ENCODE data around the gene DCAF5. TPM values are rescaled to one million over a fixed set of nuclear protein-coding genes. Genes with fewer than 3 reads are reported as not detected.
"Not testable (repeated sequence)": the region's sequence is repeated elsewhere in the genome, so short reads cannot be mapped to it uniquely, and the experiment has no call there.

The DCAF5 gene
- total RNA-seq, 1 donor from 2014 or later: 54.0 TPM

DNA sequence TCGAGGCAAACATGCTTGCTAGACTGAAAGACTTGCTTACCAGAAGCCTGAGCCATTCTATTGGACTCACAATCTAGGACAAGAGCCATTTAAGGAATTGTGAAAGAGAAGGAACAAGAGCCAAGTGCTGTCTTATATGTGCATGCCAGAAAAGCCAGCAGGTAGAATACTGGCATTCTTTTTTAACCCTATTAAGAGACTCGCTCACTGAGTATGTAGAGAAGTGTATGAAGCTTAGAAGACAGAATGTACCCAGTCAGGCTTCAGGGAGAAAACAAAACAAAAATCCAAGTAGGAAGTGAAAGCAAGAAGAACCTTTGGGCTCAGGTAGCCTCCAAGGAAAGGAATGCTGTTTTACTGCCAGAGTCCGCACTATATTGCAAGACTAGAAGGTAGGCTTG is 65.9 kb downstream of the DCAF5 start:
- intact Hi-C loops (cut with DNase I): no loop called here
- ATAC-seq (peak; percentile 67), DNase-seq (ENCODE audit: missing footprints) (no peak)

DNA sequence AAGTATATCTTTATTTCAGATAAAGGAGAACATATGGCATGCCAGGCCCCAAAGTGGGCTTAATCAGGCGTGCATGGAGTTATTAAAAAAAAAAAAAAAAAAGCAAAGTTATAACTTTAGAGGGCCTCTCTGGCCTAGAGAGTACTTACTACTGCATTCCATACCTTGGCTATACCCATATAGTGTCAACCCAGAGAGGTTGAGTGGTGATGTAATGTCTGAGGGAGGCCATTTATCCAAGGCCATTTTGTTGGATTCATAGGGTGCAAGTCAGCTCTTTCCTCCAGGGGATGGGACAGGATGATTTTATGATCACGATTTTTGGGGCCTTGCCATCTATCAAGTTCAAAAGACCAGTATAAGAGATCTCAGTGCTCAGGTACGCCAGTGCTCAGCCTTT is 66.4 kb downstream of the DCAF5 start:
- DNase-seq (ENCODE audit: missing footprints): no peak
- ATAC-seq: no peak
- intact Hi-C loops (cut with DNase I): no loop called here

DNA sequence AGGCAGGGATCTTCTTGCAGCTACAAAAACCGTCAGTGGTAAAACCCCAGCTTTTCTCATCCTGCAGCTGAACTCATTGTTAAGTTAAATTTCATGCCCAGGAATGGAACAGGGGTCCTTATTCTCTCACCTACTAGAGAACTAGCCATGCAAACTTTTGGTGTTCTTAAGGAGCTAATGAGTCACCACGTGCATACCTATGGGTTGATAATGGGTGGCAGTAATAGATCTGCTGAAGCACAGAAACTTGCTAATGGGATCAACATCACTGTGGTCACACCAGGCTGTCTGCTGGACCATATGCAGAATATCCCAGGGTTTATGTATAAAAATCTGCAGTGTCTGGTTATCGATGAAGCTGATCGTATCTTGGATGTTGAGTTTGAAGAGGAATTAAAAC is 68.9 kb downstream of the DCAF5 start:
- intact Hi-C loops (cut with DNase I): no loop called here
- ATAC-seq (no peak), DNase-seq (ENCODE audit: missing footprints) (no peak)

DNA sequence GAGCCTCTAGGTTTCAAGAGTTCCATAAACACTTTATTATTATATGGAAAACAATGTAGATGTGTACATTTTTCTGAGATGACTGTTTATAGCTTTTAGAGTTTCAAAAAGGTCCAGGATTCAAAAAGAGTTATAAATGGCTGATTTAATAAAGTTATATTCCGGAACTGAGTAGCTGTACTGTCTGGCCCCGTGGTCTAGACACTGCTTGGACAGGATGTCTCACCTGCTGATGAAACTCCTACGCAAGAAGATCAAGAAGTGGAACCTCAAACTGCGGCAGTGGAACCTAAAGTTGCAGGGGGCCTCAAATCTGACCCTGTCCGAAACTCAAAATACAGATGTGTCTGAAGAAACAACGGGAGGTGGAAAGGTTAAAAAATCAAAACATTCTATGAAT is 69.7 kb downstream of the DCAF5 start:
- intact Hi-C loops (cut with DNase I): no loop called here
- no peak for ATAC-seq

DNA sequence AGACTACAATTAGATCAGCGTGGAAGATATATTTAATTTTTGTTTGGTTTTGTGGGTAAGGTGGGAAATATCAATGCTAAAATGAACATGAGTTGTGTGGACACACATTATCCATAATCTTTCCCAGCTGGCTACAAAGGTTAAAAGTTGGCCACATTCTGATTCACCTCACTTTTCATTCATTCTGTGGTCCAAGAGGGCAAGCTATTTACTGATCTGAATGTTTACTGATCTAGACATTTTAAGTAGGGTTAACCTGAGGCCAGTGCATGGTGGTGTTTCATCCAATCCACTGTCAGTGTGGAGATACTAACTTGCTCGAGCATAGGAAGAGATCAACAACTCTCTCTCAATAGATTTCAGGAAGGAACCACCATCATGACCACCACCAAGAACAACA is 71.6 kb downstream of the DCAF5 start:
- intact Hi-C loops (cut with DNase I): no loop called here
- DNase-seq (ENCODE audit: missing footprints) (no peak), ATAC-seq (no peak)

More for the DNA sequence above, 69.7 kb downstream of the DCAF5 start:
- no peak for DNase-seq (ENCODE audit: missing footprints)

DNA sequence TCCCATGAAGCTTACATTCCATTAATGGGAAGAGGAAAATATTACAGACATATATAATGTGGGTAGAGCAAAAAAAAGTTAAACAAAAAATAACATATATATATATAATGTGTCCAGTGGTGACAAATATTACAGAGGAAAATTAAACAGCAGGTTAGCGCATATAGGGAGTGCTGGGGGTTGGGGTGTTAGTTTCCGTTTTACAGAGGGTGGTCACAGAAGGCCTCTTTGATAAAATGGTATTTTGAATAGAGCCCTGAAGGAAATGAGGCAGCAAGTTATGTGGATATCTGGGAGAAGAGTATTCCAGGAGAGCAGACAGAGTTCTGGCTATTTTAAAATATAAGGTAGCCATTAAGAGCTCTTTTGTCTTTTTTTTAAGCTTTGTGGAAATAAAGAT is 73.2 kb downstream of the DCAF5 start:
- intact Hi-C loops (cut with DNase I): no loop called here
- ATAC-seq (no peak), DNase-seq (ENCODE audit: missing footprints) (no peak)

DNA sequence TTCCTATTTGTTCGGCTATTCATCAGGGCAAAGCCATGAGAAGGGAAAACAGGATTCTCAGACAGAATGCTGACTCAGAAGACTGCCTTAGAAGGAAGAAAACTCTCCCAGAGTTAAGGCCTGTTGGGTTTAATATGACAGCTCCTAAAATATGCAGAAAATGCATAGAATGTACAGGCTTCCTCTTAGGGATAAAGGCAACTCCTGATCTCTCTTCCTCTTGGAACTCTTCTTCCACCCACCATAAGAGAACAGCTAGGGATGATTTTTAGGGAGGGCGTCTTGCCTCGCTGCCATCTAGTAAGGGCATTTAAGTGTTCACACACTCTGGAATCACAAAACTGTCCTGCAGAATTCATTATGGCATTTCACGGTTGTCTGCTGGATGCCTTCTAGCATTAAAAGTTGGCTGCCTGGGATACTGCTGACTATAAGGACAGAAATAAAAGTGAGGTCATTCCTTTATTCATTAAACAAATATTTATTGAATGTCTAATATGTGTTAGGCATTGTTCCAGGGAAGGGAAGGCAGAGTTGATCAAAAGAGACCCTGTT is 73.7 kb downstream of the DCAF5 start:
- intact Hi-C loops (cut with DNase I): no loop called here
- no peak for ATAC-seq
- no peak for DNase-seq (ENCODE audit: missing footprints)

DNA sequence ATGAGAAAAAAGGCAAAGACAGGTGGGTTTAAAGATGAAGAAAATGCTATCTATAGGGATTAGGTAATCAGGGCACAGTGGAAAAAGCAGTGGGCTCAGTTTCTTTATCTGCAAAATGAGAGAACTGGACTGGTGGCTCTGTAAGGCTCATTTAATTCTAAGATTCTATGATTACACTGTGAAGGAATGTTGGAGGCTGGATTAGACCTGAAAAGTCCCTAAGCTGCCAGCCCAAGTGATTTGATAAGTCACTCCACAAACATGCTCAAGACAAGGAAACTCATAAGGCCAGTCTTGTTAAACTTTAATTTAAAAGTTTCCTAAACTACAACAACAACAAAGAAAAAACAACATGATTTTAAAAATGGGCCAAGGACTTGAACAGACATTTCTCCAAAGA is 75.1 kb downstream of the DCAF5 start:
- ATAC-seq (no peak), DNase-seq (ENCODE audit: missing footprints) (no peak)
- intact Hi-C loops (cut with DNase I): no loop called here

DNA sequence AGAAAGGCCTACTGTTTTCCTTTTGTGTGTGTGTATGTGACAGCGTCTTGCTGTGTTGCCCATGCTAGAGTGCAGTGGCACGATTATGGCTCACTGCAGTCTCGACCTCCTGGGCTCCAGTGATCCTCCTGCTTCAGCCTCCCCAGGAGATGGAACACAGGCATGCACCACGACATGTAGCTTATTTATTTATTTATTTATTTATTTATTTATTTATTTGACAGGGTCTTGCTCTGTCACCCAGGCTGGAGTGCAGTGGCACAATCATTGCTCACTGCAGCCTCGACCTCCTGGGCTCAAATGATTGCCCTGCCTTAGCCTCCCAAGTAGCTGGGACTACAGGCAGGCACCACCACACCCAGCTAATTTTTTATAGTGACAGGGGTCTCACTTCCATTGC is 75.7 kb downstream of the DCAF5 start:
- ATAC-seq; intact Hi-C loops (cut with DNase I); DNase-seq (ENCODE audit: missing footprints): not testable (repeated sequence)

DNA sequence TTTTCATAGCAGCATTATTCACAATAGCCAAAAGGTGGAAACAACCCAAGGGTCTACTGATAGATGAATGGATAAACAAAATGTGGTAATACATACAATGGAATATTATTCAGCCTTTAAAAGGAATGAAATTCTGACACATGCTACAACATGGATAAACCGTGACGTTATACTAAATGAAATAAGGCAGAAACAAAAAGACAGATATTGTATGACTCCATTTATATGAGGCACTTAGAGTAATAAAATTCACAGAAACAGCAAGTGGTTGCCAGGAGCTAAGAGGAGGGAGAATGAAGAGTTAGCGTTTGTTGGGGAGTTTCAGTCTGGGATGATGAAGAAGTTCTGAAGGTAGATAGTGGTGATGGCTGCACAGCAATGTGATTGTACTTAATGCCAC is 76.6 kb downstream of the DCAF5 start:
- no peak for ATAC-seq
- no peak for DNase-seq (ENCODE audit: missing footprints)
- intact Hi-C loops (cut with DNase I): no loop called here

DNA sequence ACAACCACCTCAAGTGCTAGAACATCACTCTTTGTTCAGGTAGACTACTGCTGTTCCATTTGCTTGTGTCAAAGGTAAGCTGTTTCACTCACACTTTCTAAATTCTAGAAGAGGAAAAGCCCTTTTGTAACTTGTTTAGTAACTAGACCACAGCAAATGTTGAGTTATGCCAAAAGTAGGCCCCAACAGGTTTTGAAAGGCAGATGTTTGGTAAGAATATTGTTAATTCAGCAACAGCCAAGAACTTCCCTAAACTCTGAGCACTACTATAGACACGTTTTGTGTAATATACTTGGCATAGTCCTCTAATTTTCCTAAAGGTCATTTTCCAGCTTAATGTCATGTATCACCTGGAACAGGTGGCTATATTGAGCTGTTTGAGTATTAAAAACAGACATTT is 79.0 kb downstream of the DCAF5 start:
- intact Hi-C loops (cut with DNase I): no loop called here
- DNase-seq (ENCODE audit: missing footprints): no peak

DNA sequence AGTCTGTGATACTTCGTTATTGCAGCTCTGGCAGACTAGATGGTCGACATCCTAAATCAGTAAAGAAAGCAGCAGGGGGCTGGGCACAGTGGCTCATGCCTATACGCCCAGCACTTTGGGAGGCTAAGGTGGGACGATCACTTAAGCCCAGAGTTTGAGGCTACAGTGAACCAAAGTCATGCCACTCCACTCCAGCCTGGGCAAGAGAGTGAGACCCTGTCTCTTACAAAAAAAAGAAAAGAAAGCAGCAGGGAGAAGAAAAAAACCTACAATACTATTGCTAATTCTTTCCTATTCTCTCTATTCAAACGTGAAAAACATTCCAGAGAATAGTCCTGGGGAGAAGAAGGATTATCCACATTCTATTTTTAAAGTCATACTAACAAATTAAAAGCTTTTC is 79.5 kb downstream of the DCAF5 start:
- DNase-seq (ENCODE audit: missing footprints) (no peak), ATAC-seq (no peak)
- intact Hi-C loops (cut with DNase I): no loop called here

More for the DNA sequence above, 79.0 kb downstream of the DCAF5 start:
- no peak for ATAC-seq

DNA sequence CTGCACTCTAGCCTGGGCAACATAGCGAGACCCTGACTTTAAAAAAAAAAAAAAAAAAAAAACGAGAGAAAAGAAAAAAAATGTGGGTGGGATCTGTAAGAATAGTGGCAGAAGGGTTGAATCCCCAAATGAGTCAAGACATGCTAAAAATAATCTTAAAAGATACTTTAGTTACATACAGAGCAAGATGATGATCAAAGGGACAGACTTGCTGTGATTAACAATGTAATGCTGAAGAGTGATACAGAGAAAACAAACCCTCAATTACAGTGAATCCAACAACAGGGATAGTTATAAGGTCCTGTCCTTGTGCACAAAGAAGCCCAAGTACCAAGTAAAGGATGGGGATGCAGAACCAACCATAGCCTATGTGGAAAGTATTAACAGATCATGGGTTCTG is 80.3 kb downstream of the DCAF5 start:
- DNase-seq (ENCODE audit: missing footprints): no peak
- intact Hi-C loops (cut with DNase I): no loop called here
- no peak for ATAC-seq

DNA sequence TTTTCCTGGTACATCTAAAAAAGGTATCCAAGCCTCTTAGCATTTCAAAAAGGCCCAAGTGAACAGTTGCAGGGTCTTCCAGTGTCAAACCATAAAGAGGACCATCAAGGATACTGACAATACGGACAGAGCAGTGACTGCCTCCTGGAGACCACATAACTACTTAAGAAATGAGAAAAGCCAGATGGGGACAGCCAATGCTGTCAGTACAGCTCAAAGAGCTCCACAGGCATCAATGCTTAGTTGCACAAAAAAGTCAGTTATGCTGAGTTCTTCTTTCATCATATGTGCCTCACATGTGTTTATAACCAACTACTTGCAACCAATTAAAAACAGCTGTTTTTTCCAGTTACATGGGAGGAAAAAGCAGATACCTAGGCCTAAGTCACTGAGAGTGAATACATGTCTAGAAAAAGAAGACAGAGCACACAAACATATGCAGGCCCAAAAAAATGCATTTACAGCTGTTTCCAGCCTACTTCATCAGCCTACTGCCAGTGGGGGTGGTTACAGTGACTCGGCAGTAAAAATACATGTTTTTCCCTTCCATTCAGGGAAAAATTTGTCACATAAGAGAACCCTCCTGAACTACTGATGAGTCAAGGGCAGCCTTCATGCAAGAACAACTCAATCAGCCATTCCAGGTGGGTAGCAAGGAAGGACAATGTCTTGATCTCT is 84.0 kb downstream of the DCAF5 start:
- intact Hi-C loops (cut with DNase I): no loop called here
- ATAC-seq: no peak
- no peak for DNase-seq (ENCODE audit: missing footprints)

DNA sequence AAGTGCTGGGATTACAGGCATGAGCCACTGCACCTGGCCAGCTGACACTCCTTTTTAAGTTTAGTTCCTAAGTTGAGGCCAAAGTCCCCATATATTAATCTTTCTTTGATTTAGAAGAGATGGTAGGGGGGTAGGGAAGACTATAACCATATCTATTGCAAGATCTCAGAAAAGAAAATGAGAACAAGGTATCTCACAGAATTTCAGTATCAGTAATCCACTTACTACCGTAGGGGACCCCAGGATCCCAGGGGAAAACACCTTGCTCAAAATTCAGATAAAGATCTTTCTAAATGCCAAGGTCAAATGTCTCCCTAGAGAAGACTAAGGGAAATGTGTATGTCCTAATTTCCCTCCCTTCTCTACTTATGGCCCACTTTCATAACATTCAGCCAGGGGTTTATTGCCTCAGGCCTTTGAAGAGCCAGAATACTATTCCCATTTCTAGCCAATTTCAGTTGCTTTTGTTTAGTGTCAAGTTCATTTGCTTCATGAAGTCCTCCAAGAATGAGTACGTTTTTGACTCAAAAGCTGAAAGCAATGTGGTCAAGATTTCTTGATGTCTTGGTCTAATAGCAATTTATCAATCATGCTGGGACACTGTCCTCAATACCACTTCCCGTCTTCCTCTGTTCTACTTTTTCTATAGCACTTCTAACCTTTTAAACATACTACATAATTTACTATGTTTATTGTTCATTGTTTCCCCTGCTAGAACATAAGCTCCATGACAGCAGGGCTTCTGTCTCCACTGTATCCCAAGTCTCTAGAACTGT is 86.3 kb downstream of the DCAF5 start:
- ATAC-seq: no peak
- no peak for DNase-seq (ENCODE audit: missing footprints)
- intact Hi-C loops (cut with DNase I): no loop called here

DNA sequence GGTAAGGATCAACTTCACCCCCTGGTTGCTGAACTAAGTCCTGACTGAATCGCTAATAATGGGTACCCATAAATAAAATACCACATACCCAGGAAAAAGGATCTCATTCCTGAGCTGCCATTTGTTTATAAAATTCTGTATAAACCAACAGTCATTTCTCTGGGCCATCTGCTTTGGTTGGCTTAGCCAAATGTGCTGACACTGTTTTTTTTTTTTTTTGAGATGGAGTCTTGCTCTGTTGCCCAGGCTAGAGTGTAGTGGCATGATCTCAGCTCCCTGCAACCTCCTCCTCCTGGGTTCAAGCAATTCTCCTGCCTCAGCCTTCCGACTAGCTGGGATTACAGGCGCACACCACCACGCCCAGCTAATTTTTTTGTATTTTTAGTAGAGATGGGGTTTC is 87.0 kb downstream of the DCAF5 start:
- not testable (repeated sequence) for ATAC-seq

DNA sequence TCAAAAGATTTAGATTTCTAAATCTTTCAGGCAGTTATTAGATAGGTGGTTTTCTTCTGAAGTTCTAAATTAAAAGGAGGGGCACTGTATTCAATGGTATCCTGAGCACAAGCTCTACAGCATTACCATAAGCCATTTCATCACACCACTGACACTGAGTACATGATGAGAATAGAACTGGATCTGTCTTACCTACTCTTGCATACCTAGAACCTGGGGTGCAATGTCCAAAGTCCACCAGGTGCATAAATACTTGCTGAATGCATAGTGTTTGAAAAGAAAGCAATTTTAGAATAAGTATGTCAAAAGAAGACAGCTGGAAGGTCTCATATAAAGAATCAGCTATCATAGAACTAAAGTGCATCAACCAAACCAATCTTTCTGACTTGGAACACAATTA is 88.3 kb downstream of the DCAF5 start:
- DNase-seq (ENCODE audit: missing footprints): no peak
- intact Hi-C loops (cut with DNase I): no loop called here
- no peak for ATAC-seq

More for the DNA sequence above, 87.0 kb downstream of the DCAF5 start:
- DNase-seq (ENCODE audit: missing footprints); intact Hi-C loops (cut with DNase I): not testable (repeated sequence)

DNA sequence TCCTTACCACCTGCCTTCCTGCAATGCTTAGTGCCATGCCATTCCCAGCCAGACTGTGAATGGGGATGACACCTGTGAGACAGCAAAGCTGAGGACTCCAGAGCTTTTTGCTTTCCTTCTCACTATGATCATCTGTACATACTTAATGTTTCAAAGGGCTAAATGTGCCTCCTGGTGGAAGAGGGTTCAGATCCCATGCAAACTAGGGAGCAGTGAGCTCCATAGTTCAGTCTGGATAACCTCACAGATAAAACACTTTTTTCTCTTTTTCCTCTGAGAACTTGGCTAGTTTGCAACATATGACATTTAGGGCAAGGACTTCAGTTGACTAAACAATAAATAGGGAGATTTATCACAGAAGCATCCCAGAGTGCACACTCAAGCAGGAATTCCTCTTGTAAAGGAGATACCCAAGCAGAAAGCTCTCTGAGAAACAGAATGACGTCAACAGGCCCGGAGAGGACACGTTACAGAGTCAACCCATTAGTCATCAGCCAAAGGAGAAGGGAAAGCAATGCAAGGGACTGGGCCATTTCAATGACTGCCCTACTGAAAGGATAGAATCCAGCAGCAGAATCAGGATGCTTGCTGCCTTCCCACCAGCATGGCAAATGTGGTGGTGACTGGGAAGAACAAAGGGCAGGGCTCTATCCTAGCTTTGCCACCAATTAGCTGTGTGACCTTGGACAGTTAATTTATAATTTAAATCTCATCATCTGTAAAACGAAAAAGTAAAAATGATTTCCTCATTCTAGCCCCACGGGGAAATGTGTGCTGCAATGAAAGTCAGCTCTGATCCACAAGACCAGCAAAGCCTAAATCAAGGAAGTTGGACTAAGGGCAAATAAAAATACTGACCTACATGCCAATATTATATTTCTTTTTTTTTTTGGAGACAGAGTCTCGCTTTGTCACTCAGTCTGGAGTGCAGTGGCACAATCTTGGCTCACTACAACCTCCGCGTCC is 93.0 kb downstream of the DCAF5 start:
- intact Hi-C loops (cut with DNase I): no loop called here
- no peak for DNase-seq (ENCODE audit: missing footprints)

More for the DNA sequence above, 93.0 kb downstream of the DCAF5 start:
- peak; percentile 85 for ATAC-seq

All from Right ventricle myocardium inferior (tissue), 1 donor.